HT-29 (cell line): Measurements from ENCODE around the gene RNF32. TPM values are rescaled to one million over a fixed set of nuclear protein-coding genes. Genes with fewer than 3 reads are reported as not detected.
"Not testable (repeated sequence)": the region's sequence is repeated elsewhere in the genome, so short reads cannot be mapped to it uniquely, and the experiment has no call there.

Experiments used
- DNase-seq: peaks from one replicate; pipeline ENCODE4 v3.0.0-alpha.2; 2015; ENCODE audit warnings: low spot score
- total RNA-seq: library from RNA; depleted of rRNA; stranded (reverse); fragments of >200 nt; shearing (Covaris generic); gene quantifications from 2 replicates; pipeline ENCODE4 v1.2.3, GENCODE V29; 2014

RNF32 gene
- total RNA-seq, 1 experiment from 2014 or later: 0.66 TPM

DNA sequence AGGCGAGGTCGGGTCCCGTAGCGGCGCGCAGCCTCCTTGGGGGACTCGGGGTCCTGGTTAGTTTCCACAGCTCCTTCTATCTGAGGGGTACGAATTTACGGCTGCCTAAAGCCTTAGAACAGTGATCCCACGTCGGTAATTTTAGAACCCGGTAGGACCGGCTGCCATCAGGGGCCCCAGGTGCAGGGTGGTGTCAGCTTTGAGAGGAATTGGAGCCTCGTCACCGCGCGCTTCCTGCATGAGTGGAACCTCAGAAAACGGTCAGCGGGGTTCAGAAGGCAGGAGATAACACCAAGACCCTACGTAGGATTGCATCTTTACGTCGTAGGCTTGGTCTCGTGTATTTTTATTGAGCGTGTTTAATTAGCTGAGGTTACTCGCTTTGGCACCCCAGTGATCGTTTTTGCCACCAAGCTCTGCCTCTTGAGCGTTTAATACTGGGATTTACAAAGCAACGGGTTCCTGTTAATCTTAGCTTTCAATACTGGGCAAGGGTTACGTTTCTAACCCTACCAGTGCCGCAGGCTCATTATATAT is 443 bp downstream of the RNF32 start:
- peak; percentile 76 for DNase-seq

DNA sequence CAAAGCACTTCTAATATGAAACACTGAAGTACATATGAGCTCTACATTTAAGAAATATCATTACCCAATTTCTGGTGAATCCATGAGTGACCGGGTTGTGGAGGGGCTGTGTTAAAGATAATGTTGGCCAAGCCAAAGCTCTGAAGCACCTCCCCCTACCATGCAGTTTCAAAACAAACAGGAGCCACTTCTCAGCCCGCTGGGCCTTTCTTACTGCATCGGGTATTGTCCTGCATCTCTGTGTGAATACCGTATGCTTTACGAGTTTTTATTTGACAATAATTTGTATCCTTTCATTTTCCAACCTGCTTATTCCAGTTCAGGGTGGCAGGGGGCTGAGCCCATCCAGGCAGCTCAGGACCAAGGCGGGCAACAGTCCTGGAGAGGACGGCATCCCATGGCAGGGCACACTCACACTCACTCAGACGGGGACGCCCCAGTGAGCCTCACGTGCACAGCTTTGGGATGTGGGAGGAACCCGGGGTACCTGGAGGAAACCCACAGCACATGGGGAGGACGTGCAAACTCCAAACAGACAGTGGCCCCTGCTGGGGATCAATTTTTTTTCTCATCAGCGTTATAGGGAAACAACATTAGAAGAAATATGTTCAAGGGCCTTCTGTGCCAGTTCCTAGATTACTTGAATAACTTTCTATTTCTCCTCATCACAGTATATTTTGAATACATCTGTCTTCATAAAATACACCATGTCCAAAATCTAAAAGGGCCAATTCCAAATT is 1.9 kb downstream of the RNF32 start:
- DNase-seq: peak; percentile 30

DNA sequence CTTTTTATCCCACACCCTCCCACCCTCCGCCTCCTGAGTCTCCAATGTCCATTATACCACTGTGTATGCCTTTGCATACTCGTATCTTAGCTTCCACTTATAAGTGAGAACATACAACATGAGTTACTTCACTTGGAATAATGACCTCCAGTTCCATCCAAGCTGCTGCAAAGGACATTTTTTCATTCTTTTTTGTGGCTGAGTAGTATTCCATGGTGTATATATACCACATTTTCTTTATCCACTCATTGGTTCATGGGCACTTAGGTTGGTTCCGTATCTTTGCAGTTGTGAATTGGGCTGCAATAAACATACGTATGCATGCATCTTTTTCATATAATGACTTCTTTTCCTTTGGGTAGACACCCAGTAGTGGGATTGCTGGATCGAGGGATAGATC is 6.8 kb downstream of the RNF32 start:
- DNase-seq: not testable (repeated sequence)

DNA sequence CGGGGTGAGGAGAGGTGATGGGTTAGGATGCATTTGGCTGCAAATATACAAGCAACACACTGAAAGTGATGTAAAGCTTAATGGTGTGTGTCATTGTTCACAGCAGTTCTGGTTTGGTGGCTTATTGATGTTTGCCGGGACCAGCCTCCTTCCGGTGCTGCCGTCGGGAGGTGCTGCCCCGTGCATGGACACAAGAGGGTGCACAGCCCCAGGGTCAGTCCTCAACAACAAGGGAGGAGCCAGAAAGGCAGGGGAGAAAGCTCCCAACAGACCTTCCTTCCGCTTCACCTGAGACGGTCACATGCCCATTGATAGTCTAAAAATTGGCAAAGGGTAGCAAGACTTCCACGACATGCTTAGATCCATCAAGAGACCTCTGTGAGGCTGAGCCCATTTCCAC is 9.5 kb downstream of the RNF32 start:
- peak; percentile 85 for DNase-seq

DNA sequence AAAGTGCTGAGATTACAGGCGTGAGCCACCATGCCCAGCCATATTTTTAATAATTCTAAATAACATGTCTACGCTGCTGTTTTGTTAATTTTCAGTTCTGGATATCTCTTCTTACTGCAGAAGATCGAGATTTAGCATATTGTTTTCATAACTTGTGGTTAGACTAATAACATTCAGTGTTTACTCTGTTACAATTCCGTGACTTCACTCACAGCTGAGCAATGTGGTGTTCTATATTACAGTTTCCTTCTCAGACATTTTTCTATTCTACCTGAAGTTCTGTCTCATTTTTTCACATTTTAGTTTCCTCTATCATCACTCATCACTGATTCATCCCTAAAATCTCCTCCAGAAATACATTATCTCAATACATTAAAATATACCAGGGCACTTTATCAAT is 10.9 kb downstream of the RNF32 start:
- no peak for DNase-seq

DNA sequence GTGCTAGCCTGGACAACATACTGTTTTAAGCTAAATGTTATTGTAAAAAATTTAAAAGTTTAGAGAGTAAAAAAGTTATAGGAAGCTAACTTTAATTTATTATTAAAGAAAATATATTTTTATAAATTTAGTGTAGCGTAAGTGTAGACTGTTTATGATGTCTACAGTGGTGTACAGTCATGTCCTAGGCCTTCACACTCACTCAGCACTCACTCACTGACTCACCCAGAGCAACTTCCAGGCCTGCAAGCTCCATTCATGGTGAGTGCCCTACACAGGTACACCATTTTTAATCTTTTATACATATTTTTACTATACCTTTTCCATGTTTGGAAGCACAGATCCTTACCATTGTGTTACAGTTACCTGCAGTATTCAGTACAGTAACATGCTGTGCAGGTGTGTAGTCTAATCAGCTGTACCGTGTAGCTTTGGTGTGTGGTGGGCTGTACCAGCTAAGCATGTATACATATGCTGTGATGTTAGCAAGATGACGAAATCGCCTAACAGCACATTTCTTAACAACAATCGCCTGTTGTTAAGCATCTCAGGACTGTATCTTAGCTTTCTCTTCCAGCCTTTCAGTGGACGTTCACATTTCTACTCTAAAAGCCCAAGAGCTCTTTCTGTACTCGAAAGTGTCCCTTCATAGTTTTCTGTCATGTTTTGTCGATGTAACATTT is 12.5 kb downstream of the RNF32 start:
- no peak for DNase-seq

DNA sequence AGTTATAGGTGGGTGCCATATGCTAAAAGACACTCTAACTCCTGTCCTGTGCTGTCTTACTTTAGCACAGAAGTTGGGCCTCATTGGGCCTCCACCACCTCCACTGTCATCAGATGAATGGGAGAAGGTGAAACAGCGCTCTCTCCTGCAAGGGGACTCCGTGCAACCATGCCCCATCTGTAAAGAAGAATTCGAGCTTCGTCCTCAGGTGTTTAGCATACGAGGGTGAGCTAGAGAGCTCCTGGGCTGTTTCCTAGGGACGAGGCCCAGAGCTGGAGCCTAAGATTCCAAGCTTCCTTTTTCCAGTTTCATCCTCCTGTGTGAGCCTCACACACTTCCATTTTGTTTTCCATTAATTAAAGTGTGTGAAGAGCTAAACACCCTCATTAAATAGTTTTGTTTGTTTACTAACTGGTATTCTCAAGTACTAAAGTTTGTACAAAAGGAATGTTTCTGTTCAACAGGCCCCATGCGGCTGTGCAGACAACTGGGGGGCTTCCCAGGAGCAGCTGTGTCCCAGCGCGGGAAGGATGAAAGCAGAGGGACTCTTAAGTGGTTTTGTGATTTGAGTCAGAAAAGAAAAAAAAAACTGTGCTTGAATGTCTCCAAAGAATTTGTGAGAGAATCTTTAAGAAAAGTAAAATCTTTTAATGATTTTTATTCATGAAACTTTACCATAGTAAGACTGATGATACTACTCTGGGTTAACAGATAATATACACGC is 14.1 kb downstream of the RNF32 start:
- DNase-seq: no peak

DNA sequence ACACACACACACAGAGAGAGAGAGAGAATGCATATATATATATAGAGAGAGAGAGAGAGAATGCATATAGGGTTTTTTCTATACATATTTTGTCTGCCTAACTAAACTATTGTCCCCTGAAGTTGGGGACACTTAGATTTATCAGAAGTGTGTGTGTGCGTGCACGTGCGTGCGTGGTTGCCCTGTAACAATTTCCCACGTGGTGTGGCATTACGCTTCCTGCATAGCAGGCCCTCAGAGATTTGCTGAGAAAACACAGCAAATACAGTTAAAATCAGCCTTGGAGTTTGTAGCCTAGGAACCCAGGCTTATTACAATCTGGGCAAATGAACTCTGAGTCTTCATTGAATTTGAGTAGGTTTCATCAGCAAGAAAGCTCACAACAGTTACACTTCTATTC is 14.7 kb downstream of the RNF32 start:
- DNase-seq: no peak

DNA sequence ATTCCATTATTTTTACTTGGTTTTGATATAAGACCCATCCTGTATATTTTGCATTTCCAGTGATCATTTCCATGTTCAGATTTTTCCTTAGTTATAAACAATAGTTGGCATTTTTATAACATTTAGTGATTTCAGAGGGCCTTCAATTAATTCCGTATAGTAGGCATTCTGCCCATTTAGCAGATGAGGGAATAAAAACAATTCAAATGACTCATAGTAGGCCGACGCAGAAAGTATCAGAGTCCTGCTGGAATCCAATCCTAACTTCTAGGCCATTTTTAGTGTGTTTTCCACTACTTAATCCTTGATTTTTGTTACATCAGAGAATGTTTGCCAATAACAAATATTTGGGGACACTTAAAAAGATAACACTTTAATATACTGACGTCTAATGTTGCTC is 15.4 kb downstream of the RNF32 start:
- no peak for DNase-seq

DNA sequence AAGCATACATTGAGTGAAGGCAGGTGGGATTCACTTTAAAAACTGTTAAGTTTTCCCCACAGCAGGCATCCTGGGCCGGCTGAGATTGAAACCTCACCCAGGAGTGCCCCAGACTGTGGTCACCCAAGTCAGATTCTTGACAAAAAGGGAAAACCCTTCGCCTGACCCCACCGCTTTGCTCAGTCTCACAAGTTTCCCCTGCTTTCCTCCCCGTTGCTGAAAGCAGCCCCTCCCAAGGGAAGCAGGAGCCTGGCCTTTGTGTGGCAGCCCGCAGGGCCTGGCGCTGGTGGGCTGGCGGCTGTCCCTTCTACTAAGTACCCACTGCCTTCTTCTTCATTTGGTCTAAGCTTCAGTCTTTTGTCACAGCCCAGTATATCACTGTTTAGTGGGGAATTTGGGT is 16.0 kb downstream of the RNF32 start:
- no peak for DNase-seq

DNA sequence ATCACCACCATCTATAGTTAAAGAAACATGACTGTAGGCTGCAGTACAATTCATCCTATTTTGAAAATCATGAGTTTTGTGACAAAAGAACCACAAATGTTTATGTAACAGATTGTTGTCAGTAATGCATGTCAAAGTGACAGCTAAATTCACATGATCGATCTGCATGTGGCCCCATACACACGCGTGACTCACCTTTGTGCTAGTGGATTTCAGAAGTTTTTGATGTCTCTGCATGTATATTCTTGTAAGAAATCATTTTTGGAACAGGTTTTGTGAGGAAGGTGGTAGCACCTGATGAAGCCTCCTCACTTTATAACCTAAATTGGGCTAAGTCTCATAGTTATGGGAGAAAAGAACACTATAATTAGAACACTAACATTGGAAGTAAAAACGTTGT is 17.1 kb downstream of the RNF32 start:
- DNase-seq: no peak

DNA sequence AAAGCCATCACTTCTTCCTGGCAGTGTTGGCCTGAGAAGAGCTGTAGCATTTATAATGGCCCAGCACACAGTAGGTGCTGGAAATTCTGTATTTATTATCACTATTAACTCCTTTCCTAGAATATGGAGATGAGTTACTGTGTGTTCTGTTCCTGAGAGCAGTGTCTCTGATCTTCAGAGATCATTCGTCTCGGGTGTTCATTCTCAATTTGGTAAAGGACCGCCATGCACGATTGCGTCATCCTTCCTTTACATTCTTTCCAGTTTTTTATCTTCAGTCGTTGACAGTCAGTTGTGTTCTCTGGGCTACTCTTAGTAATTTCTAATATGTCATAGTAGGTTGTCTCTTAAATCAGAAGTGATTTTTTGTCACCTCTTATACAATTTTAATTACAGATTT is 18.6 kb downstream of the RNF32 start:
- DNase-seq: no peak

DNA sequence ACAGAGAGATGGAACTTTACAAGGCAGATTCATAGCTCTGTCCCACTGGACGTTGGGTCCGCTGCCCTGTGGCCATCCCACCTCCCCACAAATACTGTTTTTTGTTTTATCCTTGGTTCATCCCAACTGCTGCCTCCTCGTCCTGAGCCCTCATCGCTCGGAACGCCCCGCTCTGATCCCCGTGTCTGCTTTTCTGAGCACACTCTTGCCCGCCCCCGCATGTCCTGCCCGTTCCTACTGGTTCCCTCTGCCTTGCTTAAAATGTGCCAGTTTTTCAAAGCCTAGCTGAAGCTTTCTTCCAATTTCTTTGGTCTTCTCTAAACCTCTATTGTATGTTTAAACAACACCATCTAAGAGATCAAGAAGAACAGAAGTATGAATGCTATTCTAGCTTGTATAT is 19.4 kb downstream of the RNF32 start:
- DNase-seq: no peak

DNA sequence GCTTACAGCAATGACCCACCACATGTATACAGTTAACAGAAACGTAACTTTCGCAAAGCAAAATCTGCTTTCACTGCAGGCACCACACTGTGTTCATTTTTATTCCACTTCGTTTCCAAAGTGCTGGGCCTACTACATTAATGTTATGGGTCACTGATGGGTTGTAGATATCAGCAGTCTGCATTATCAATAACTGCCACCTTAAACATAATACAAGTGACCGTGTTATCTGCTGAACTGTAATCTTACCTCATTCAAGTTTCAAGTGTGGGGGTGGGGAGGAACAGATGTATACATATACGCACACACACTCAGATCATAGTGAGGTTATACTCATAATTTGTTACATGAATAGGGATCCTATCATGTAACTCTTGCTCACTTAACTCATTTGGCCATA is 21.1 kb downstream of the RNF32 start:
- no peak for DNase-seq

DNA sequence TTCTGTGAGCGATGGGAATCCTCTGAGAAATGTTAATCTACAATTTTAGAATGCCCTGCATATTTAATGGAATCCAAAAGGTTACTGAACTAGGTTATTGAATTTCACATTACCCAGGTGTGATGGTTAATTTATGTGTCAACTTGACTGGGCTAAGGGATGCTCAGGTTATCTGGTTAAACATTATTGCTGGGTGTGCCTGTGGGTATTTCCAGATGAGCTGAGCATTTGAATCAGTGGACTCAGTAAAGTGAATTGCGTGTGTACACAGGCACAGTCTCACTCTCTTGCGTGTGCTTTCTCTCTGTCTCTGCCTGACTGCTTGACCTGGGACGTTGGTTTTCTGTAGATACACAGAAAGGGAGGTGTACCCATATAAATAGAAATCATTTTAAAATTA is 21.7 kb downstream of the RNF32 start:
- DNase-seq: no peak

DNA sequence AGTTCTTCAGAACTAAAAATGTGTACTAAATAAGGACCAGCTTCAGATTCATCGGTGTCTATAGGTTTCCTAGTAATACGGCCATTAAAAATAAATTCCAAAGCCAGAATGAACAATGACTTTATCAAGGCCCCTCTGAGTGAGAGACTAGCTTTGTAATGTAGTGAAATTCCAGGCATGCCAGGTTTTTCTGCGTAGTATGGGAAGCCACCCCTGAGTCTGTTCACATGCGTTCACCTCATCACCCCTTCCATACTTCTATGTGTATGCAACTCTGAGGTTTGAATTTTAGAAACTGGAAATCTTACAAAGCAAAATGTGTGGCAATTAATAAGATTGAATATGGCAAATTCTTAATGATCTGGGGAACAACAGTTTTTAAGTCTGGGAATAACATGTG is 24.5 kb downstream of the RNF32 start:
- DNase-seq: no peak

DNA sequence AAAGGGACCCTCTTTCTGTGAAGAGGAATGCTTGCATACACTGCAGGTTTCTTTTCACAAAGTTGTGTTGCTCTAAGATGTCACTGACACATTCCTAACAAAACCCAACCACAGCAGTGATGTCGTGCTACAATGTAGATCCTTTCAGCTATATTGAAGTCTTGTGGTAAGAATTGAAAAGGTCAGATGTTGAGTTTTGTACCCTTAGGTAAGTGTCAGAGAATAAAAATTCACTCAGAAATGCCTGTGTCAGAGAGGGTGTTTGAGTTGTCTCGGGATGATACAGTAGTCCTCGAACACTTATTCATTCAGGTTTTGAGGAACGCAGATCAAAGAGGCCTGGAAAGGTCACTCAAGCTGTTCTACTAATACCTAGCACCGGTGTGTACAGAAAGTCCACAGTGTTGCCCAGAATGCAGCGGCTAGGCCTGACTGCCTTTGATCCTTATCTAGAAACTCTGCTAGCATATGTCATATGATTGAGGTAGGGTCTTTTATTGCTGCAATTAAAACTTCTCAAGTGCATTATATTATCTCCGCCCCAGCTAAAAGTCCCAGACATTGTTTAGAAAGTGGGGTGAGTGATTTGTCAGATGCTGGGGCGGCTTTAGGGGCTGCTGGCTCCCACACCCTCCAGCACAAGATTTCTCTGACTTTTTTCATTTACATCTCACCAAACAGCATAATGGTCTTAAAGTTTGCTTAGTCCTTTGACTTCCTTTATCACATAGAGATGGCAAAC is 26.0 kb downstream of the RNF32 start:
- DNase-seq: peak; percentile 55

DNA sequence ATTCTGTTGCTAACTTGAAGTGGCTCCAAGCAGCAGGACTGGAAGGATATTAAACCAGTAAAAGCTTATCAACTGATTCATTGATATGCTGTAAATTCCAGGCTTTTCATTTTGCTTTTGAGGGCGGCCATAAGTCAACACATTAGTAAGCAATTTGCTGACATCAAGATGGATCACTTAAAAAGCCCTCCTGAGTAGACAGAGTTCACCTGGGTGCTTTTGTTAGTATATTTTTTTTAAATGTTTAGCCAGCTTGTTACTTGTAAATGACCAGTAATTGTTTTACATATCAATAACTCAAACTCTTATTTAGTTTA is 26.5 kb downstream of the RNF32 start:
- DNase-seq: peak; percentile 19

DNA sequence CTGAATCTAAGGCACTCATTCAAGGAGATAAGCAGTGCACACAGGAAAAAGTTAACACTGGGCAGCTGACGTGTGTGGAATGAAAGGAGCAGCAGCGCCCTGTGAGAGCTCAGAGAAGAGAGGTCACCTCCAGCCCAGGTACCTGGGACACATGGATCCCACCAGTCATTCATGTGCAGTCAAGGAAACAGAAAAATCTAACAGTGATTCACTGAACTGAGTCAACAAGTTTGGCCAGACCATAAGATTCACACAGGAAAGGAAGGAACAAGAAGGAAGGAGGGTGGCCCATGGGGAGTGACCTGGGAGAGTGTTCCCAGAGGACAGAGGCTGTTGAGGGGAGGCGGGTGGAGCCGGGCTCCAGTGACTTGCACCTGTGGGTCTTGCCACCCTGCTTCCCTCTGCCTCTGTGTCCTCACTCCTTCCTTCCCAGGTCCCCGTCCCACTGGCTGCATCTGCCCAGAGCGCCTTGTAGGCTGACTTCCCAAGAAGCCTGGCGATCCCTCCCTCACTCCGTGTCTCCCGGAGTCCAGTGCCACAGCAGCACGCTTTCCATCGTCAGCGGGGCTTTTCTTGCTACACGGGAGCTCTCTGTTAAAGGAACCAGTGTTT is 27.7 kb downstream of the RNF32 start:
- DNase-seq: peak; percentile 51

DNA sequence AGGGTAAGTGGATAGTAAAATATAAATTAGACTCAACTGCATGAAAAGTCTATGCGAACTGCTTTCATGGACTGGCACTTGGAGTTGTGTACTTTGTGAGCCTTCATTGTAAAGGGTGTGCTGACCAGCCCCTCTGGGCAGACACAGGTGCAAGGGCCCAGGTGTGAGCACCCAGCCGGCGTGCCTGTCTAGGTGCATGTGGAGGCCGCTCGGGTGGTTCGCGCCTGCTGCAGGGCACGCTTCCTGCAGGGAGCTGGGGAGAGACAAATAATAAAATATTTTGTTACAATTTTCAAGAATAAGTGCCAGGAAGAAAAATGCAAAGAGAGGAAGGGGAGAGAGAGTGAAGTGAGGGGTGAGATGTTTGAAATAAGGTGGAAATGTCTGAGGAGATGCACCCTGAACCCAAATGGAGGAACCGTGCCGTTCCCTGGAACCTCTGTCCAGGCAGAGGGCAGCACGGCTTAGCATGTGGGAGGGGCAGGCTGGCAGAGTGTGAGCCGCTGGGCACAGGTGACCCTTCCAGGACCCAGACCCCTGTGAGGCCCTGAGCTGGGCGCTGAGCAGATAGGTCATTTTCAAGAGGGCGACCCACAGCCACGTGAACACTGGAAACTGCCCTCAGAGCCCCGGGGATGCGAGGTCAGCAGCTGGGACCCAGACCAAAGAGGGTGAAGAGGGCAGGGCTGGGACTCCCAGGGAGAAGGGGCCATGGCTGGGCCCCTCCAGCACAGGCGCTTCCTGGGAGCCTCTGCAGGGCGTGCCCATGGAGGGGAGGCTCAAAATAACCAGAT is 28.7 kb downstream of the RNF32 start:
- DNase-seq: no peak

DNA sequence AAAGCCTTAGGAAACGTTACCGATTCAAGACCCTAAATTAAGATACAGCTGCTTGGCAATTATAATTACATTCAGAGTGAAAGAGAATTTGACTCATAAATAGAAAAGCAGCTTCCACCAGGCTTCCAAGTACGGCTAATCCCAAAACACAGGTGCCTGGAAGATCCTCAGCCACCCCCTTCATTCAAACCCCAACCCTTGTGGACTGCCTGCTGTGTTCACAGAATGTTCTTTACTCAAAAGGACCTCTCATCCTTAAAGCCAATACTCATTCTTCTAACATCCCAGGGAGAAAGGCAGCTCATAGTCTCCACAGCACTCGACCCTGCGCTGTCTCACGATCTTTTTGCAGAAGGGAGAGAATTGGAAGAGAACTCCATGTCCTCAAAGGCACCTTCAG is 32.9 kb downstream of the RNF32 start:
- no peak for DNase-seq
